Fibroblast of lung (primary cell): Measurements from ENCODE around the gene NLGN4X. TPM values are rescaled to one million over a fixed set of nuclear protein-coding genes. Genes with fewer than 3 reads are reported as not detected.

Source experiments
- DNase-seq, 2 donors: peaks; one replicate each; pipeline versions ENCODE4 v3.0.0 to v3.0.0-alpha.2; 2010; ENCODE audit warnings: low read depth in 2 of 2
- H2AFZ ChIP-seq: 2 replicates; pipeline ENCODE4 v1.5.1; 2012; ENCODE audit warnings: low read length, control low read depth, inconsistent platforms
- H3K27ac ChIP-seq: 2 replicates; pipeline ENCODE4 v1.5.1; 2011; ENCODE audit warnings: low read length, control low read depth; ENCODE audit not compliant: insufficient read depth
- H3K27me3 ChIP-seq: 2 replicates; pipeline ENCODE4 v1.5.1; 2011; ENCODE audit warnings: mild to moderate bottlenecking, low read length; ENCODE audit not compliant: control insufficient read depth, insufficient read depth
- H3K36me3 ChIP-seq: 2 replicates; pipeline ENCODE4 v1.5.1; 2011; ENCODE audit warnings: low read length; ENCODE audit not compliant: control insufficient read depth, insufficient read depth
- H3K4me1 ChIP-seq: 2 replicates; pipeline ENCODE4 v1.5.1; 2011; ENCODE audit warnings: low read length; ENCODE audit not compliant: control insufficient read depth, insufficient read depth; ENCODE audit errors: extremely low read depth
- H3K4me2 ChIP-seq: 2 replicates; pipeline ENCODE4 v1.5.1; 2011; ENCODE audit warnings: low read length, control low read depth; ENCODE audit not compliant: insufficient read depth; ENCODE audit errors: extremely low read depth
- H3K4me3 ChIP-seq, 4 experiments: fragments of 200-600 bp in 1 of 4; sonication (generic) in 1 of 4; replicated peaks in 1 of 4; 2 replicates each; pipeline ENCODE4 v1.5.1; 2011 to 2016; ENCODE audit warnings: low read length in 4 of 4, low read depth in 3 of 4, mild to moderate bottlenecking in 3 of 4, control low read depth in 2 of 4, inconsistent platforms in 1 of 4, mixed read lengths in 1 of 4; ENCODE audit not compliant: insufficient read depth in 1 of 4; ENCODE audit errors: control extremely low read depth in 1 of 4
- H3K79me2 ChIP-seq: 2 replicates; pipeline ENCODE4 v1.5.1; 2012; ENCODE audit warnings: mild to moderate bottlenecking, low read length, inconsistent platforms; ENCODE audit not compliant: control insufficient read depth, insufficient read depth
- H3K9ac ChIP-seq: 2 replicates; pipeline ENCODE4 v1.5.1; 2011; ENCODE audit warnings: mild to moderate bottlenecking, low read length, control low read depth; ENCODE audit not compliant: insufficient read depth
- H3K9me3 ChIP-seq: 2 replicates; pipeline ENCODE4 v1.5.1; 2012; ENCODE audit warnings: low read depth, low read length; ENCODE audit not compliant: control insufficient read depth, insufficient read depth
- H4K20me1 ChIP-seq: 2 replicates; pipeline ENCODE4 v1.5.1; 2011; ENCODE audit warnings: low read length; ENCODE audit not compliant: control insufficient read depth, insufficient read depth; ENCODE audit errors: extremely low read depth
- EZH2 ChIP-seq: IDR thresholded peaks from 2 replicates; pipeline ENCODE4 v1.5.1; 2012; ENCODE audit warnings: low read length, control low read depth, mild to moderate bottlenecking; ENCODE audit errors: missing control alignments
- polyA plus RNA-seq, 2 donors: library from polyadenylated mRNA; depleted of rRNA in 1 of 2; stranded (reverse) in 1 of 2; unstranded in 1 of 2; fragments of >200 nt; gene quantifications; 2 replicates each; pipeline ENCODE4 v1.2.1, GENCODE V29; 2011 to 2012; ENCODE audit warnings: missing spikeins in 1 of 2
- total RNA-seq: library from RNA; depleted of rRNA; stranded (reverse); fragments of >200 nt; gene quantifications from 2 replicates; pipeline ENCODE4 v1.2.1, GENCODE V29; 2014
- TF ChIP-seq, protein P1 (sequence below), 2 donors: IDR thresholded peaks in 1 of 2; conservative IDR thresholded peaks in 1 of 2; 1 replicate in 1 of 2; 2 replicates in 1 of 2; pipeline ENCODE4 v1.5.1; 2011 to 2012; ENCODE audit warnings: low read length in 2 of 2, control low read depth in 1 of 2, inconsistent platforms in 1 of 2, low read depth in 1 of 2, mild to moderate bottlenecking in 1 of 2

Gene NLGN4X
- total and polyA plus RNA-seq, 2 donors (not counting 1 experiment from before 2014, with no cell fraction given) = 0.16 TPM; not detected in 1

DNA sequence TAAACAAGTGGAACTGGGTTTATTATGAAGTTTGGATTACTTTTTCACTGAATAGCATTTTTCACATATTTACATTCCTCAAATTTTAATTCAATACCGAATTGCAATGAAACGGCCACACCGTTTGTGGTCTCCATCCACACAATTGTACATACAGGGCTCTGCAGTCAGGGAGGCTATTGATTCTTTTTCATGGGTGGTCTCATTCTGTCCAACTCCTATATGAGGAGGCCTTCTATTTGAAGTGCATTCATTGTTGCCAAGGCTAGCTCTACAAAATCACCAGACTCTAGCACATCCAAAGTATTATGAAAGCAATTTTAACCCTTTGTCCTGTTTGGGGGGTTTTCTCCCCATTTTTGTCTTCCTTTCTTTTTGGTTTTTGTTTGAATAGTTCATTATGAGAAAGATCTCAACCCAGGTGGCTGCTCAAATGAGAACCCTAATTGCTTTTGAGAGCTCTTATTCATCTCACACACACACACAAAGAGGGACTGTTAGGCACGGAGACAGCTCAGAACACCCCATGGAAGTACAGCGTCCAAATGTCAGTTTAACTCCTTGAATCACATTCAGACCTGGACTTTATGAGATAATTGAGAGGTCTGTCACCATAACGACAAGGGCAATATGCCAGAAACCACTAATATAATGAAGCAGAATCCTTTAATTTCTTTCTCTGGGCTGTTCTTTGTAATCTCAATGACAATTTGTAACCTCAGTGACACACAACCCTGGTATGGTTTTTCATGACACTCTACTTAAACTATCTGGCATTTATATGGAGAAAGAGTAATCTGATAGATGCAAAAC lies 79.4 kb downstream of the NLGN4X start:
- Histone ChIP-seq H2AFZ (no peak overlapping the region), H3K4me2 (no peak overlapping the region), H3K79me2 (no peaks in the 10 kb centered on the region), H3K36me3 (no peaks in the 10 kb centered on the region), H3K27me3 (no peaks in the 10 kb centered on the region), H3K4me1 (no peaks in the 10 kb centered on the region), H3K9ac (no peak overlapping the region), H4K20me1 (no peaks in the 10 kb centered on the region), H3K4me3 (no peak overlapping the region), H3K9me3 (no peaks in the 10 kb centered on the region), H3K27ac (no peak overlapping the region)
- peak in 1 of 2 donors; percentile 40 for DNase-seq
- TF ChIP-seq, protein P1, sequence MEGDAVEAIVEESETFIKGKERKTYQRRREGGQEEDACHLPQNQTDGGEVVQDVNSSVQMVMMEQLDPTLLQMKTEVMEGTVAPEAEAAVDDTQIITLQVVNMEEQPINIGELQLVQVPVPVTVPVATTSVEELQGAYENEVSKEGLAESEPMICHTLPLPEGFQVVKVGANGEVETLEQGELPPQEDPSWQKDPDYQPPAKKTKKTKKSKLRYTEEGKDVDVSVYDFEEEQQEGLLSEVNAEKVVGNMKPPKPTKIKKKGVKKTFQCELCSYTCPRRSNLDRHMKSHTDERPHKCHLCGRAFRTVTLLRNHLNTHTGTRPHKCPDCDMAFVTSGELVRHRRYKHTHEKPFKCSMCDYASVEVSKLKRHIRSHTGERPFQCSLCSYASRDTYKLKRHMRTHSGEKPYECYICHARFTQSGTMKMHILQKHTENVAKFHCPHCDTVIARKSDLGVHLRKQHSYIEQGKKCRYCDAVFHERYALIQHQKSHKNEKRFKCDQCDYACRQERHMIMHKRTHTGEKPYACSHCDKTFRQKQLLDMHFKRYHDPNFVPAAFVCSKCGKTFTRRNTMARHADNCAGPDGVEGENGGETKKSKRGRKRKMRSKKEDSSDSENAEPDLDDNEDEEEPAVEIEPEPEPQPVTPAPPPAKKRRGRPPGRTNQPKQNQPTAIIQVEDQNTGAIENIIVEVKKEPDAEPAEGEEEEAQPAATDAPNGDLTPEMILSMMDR (conservative IDR thresholded peaks at IDR 0.05 in 1 of 2, IDR thresholded peaks at IDR 0.05 in 1 of 2; ENCODE audit: low read depth in 1 of 2, low read length in 2 of 2) = no peak
- no peak for TF ChIP-seq EZH2

DNA sequence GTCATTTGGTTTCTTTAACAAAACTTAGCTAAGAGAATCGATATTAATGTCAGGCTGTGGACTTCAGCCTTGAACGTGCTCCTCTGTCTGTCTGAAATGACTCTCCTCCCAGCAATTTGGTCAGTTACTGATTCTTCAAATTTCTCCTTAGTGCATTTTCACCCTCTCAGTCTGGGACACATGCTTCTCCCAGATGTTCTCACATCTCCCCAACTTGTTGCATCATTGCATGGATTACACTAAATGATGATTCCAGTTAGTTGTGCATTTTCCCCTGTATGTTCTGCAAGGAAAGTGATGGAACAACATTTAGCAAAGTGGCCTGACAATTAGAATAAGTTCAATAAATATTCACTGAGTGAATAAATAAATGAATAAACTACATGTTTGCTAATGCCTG lies 94.4 kb downstream of the NLGN4X start:
- no peak overlapping the region for H3K4me3 ChIP-seq
- no peaks in the 10 kb centered on the region for H3K36me3 ChIP-seq
- no peak overlapping the region for H3K9ac ChIP-seq
- no peak overlapping the region for H3K27ac ChIP-seq
- H3K4me1 ChIP-seq = no peaks in the 10 kb centered on the region
- H3K27me3 ChIP-seq = no peaks in the 10 kb centered on the region
- no peaks in the 10 kb centered on the region for H4K20me1 ChIP-seq
- no peak for DNase-seq
- no peaks in the 10 kb centered on the region for H3K79me2 ChIP-seq
- H3K9me3 ChIP-seq = no peaks in the 10 kb centered on the region
- no peak overlapping the region for H3K4me2 ChIP-seq
- TF ChIP-seq EZH2 = no peak
- TF ChIP-seq, protein P1 (conservative IDR thresholded peaks at IDR 0.05 in 1 of 2, IDR thresholded peaks at IDR 0.05 in 1 of 2; ENCODE audit: low read depth in 1 of 2, low read length in 2 of 2) = no peak
- no peak overlapping the region for H2AFZ ChIP-seq

DNA sequence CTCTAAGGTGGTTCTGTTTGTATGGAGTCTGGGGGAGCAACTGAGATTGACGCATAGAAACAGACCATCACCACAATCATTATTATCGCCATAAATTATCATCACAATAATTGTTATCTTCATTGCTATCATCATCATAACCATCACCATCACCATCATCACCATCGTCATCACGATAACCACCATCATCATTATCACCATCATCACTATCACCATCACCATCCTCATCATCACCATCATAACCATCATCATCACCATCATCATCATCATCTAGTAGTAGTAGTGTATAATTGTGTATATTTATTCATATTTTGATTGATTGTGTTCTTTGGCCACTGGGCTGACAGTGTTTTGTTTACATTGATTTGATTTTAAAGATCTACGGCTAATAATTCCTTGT lies 95.7 kb downstream of the NLGN4X start:
- DNase-seq = no peak
- no peak for TF ChIP-seq EZH2
- TF ChIP-seq, protein P1 (conservative IDR thresholded peaks at IDR 0.05 in 1 of 2, IDR thresholded peaks at IDR 0.05 in 1 of 2; ENCODE audit: low read depth in 1 of 2, low read length in 2 of 2) = no peak
- Histone ChIP-seq H3K4me2 (no peak overlapping the region), H3K36me3 (no peaks in the 10 kb centered on the region), H2AFZ (no peak overlapping the region), H3K9me3 (no peaks in the 10 kb centered on the region), H3K4me1 (no peaks in the 10 kb centered on the region), H3K27ac (no peak overlapping the region), H3K27me3 (no peaks in the 10 kb centered on the region), H3K9ac (no peak overlapping the region), H3K79me2 (no peaks in the 10 kb centered on the region), H3K4me3 (no peak overlapping the region), H4K20me1 (no peaks in the 10 kb centered on the region)
